Stimulated activated CD4-positive, alpha-beta T cell treated with anti-CD3 and anti-CD28 coated beads, Interleukin-2, amount 100 ng/mL, for 4 hours (primary cell): ENCODE results near the gene SUSD4.

ENCODE experiments used
- DNase-seq: peaks from one replicate; pipeline ENCODE4 v3.0.0-alpha.2; 2020; ENCODE audit warnings: low read depth

SUSD4 gene

GRCh38 chr1:223180731-223181321 is 183.2 kb downstream of the SUSD4 start:
- DNase-seq: no peak

- no peak for DNase-seq
Measured at GRCh38 chr1:223179786-223180185, 184.2 kb downstream of the SUSD4 start.

- no peak for DNase-seq
Measured at GRCh38 chr1:223179280-223179679, 184.7 kb downstream of the SUSD4 start.

GRCh38 chr1:223177681-223178080 is 186.3 kb downstream of the SUSD4 start:
- DNase-seq: no peak

- no peak for DNase-seq
Measured at GRCh38 chr1:223176437-223176836, 187.5 kb downstream of the SUSD4 start.

- DNase-seq: no peak
Measured at GRCh38 chr1:223175633-223176032, 188.3 kb downstream of the SUSD4 start.

- DNase-seq: no peak
Measured at GRCh38 chr1:223175032-223175431, 188.9 kb downstream of the SUSD4 start.
